Measurements from ENCODE around the gene FREY1.

Gene FREY1

DNA sequence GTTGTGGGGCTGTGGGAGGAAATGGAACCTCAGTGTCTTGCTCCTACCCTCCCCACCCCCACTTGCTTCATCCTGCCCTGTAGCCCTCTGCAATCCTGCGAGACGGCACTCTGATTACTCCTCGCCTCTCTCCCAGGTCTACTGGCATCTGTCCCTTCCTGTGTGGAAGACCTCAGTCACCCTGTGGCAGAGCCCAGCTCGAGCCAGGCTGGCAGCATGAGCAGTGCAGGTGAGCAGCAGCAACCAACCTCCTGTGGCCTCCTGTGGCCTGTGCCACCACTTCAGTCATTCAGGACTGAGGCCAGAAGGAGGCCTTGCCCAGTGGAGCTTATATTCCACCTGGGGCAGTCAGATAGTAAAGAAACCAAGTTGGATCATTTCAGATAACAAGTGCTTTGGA is 36.4 kb downstream of the FREY1 start:
- no peak for DNase-seq (ENCODE audit: low spot score)

DNA sequence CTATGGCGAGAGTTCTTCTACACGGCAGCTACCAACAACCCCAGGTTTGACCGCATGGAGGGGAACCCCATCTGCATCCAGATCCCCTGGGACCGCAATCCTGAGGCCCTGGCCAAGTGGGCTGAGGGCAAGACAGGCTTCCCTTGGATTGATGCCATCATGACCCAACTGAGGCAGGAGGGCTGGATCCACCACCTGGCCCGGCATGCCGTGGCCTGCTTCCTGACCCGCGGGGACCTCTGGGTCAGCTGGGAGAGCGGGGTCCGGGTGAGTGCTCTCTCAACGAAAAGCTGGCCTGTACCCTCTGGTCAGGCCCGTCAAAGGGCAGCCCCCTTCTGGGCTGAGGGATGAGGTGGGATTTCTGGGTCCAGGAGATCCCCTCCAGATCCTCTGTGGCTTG is 37.5 kb downstream of the FREY1 start:
- DNase-seq (ENCODE audit: low spot score): no peak

DNA sequence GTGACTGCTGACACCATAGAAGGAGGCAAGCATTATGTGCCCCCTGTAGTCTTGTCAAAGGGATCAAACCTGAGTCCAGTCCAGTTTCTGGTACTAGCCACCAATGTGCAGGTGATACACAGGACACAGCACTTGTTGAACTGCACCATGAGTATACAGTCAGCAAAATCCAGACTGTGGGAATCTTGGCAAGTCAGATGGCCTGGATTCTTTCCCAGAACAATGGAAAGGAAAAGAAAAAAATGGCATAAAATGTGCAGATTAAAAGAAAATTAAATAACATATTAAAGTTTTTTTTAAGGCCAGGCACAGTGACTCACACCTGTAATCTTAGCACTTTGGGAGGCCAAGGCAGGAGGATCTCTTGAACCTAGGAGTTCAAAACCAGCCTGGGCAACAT is 43.0 kb downstream of the FREY1 start:
- DNase-seq (ENCODE audit: low spot score): no peak

DNA sequence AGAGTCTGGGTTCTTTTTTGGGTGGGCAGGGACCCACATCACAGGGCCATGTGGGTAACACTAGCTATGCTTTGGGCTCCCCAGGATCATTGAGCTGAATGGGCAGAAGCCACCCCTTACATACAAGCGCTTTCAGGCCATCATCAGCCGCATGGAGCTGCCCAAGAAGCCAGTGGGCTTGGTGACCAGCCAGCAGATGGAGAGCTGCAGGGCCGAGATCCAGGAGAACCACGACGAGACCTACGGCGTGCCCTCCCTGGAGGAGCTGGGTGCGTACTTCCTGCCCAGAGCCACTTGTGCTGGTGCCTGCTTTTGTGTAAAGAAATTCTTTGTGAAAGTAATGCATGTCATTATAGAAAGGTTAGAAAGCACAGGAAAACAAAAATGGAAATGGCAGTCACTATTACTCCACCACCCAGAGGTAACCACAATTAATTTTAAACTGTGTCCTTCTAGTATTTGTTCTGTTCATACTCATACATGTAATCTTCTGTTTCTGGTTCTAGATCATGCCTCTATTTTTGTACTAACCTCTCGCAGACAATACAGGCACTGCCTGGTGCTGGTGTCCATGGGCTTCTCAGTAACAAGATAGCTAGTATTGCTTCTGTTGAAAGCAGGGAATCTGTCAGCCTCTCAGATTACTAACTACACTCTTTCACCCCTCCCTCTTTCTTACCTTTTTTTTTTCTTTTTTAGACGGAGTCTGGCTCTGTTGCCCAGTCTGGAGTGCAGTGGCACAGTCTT is 46.1 kb downstream of the FREY1 start:
- no peak for DNase-seq (ENCODE audit: low spot score)

DNA sequence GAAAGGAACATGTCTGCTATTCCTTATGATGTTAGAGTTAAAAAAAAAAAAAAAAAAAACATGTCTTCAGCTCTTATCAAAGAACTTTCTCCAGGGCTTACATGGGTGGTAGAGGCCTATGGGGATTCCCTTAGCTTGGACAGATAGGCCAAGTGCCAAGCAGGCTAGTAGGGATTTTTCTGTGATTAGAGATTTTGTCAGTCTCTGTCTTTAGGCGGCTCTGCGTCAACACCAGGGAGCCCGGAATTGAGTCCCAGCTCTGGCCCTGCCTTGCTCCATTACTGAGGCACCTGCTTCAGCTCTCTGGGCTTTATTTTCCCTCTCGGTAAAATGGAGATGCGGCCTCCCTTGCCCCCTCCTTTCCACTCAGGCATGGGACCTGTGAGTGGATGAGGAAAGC is 46.7 kb downstream of the FREY1 start:
- DNase-seq (ENCODE audit: low spot score): no peak

DNA sequence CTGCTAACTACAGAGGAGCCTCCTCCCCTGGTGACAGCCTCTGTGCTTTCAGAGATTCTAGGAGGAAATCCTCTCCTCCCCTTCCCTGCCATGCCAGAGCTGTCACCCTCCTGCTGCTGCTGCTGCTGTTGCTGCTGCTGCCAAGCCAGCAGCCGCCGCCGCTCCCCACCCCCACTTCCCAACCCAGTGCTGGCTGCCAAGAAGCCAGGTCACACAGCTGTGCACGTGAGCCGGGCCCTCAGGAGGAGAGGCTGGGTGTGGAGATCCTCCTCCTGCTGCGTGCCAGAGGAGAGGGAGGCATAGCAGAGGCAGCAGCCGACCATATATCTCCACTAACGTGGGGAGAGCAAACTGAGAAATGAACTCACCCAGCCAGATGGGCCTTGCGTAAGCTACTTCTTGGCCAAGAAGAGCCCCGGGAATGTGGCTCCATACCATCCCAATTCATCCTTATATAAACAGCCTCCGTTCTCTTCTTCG is 47.4 kb downstream of the FREY1 start:
- peak; percentile 87 for DNase-seq (ENCODE audit: low spot score)

DNA sequence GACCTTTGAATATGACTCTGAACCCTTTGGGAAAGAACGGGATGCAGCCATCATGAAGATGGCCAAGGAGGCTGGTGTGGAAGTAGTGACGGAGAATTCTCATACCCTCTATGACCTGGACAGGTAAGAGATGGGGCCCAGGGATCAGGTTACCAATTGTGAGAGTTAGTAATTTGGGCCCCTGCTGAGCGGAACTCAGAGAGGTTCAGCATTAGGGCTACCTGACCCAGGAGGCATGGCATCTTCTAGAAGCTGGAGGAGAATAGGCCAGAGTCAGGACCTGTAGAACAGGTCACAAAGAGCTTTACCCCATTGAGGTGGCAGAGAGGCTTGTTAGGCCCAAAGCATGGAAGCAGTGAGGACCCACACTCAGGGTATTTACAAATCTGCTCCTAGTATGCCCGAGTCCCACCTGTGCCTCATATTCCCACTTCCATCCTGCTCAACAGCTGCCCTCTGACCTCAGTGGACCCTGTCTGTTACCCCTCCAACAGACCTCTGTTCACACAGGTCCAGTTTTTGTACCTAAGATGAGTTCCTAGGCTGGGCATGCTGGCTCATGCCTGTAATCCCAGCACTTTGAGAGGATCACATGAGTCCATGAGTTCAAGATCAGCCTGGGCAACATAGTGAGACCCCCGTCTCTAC is 48.2 kb downstream of the FREY1 start:
- no peak for DNase-seq (ENCODE audit: low spot score)

DNA sequence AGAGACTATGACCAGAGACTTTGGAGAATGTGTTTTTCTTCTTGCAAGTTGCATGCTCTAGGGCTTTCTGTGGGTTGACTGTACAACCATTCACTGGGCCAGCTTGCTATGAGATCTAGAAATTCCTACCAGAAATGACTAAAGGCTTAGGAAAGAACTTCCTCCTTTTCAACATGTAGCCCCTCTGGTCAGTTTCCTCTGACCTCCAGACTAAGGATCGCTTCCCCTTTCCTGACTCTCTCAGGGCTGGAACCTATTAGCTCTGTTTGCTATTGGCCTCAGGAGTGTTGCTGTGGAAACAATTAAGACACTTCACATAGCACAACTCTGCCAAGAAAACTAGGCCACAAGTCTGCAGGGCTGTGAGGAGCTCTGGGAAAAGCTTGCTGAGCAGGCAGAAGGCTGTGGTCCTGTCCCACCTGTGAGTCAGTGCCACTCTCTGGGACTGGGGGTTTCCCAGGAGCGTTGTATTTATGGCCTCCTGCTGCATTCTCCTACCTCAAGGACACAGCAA is 49.1 kb downstream of the FREY1 start:
- DNase-seq (ENCODE audit: low spot score): peak; percentile 96
